ENCODE data around the gene IFNG-AS1.

IFNG-AS1 gene

GRCh38 chr12:67989184-67989920, at the start of gene IFNG-AS1:
IFNG-AS1 (plus strand) TSS chr12:67989447.
- peak; percentile 41 for DNase-seq (ENCODE audit: low spot score)

GRCh38 chr12:67939611-67940010, 49.6 kb upstream of the IFNG-AS1 start:
- no peak for DNase-seq (ENCODE audit: low spot score)

- no peak for DNase-seq (ENCODE audit: low spot score)
Observed at GRCh38 chr12:67940780-67941243, 48.4 kb upstream of the IFNG-AS1 start.

- DNase-seq (ENCODE audit: low spot score) = no peak
Observed at GRCh38 chr12:67942724-67943123, 46.5 kb upstream of the IFNG-AS1 start.

GRCh38 chr12:67943141-67943892, 45.9 kb upstream of the IFNG-AS1 start:
- DNase-seq (ENCODE audit: low spot score) = peak; percentile 67

- no peak for DNase-seq (ENCODE audit: low spot score)
Observed at GRCh38 chr12:67944093-67944492, 45.2 kb upstream of the IFNG-AS1 start.

GRCh38 chr12:67952787-67953186, 36.5 kb upstream of the IFNG-AS1 start:
- no peak for DNase-seq (ENCODE audit: low spot score)

GRCh38 chr12:67957383-67957782, 31.9 kb upstream of the IFNG-AS1 start:
- no peak for DNase-seq (ENCODE audit: low spot score)

- no peak for DNase-seq (ENCODE audit: low spot score)
Observed at GRCh38 chr12:67958187-67958586, 31.1 kb upstream of the IFNG-AS1 start.

- no peak for DNase-seq (ENCODE audit: low spot score)
Observed at GRCh38 chr12:67964456-67964855, 24.8 kb upstream of the IFNG-AS1 start.

- no peak for DNase-seq (ENCODE audit: low spot score)
Observed at GRCh38 chr12:67966560-67966959, 22.7 kb upstream of the IFNG-AS1 start.

- DNase-seq (ENCODE audit: low spot score) = no peak
Observed at GRCh38 chr12:67968321-67968720, 20.9 kb upstream of the IFNG-AS1 start.

GRCh38 chr12:67968725-67969124, 20.5 kb upstream of the IFNG-AS1 start:
- no peak for DNase-seq (ENCODE audit: low spot score)

GRCh38 chr12:67969134-67969802, 20.0 kb upstream of the IFNG-AS1 start:
- no peak for DNase-seq (ENCODE audit: low spot score)

- no peak for DNase-seq (ENCODE audit: low spot score)
Observed at GRCh38 chr12:67977668-67978067, 11.6 kb upstream of the IFNG-AS1 start.

- DNase-seq (ENCODE audit: low spot score) = no peak
Observed at GRCh38 chr12:67980391-67980790, 8.9 kb upstream of the IFNG-AS1 start.

- no peak for DNase-seq (ENCODE audit: low spot score)
Observed at GRCh38 chr12:67981287-67982162, 7.7 kb upstream of the IFNG-AS1 start.

GRCh38 chr12:67982164-67982563, 7.1 kb upstream of the IFNG-AS1 start:
- no peak for DNase-seq (ENCODE audit: low spot score)

GRCh38 chr12:67986632-67987031, 2.6 kb upstream of the IFNG-AS1 start:
- DNase-seq (ENCODE audit: low spot score) = no peak

- DNase-seq (ENCODE audit: low spot score) = no peak
Observed at GRCh38 chr12:67988601-67989021, 636 bp upstream of the IFNG-AS1 start.

GRCh38 chr12:67991158-67991557, 1.9 kb downstream of the IFNG-AS1 start:
- peak; percentile 18 for DNase-seq (ENCODE audit: low spot score)

GRCh38 chr12:67993143-67993542, 3.9 kb downstream of the IFNG-AS1 start:
- DNase-seq (ENCODE audit: low spot score) = no peak
